Sigmoid colon (tissue), 4 donors: ENCODE results near the gene CHKA.

ENCODE experiments used
- POLR2AphosphoS5 ChIP-seq, 4 donors: sonication (generic); formaldehyde crosslinking; IDR thresholded peaks; one replicate each; pipeline ENCODE4 v1.6.1; 2017; ENCODE audit warnings: antibody characterized with exemption in 4 of 4
- TF ChIP-seq, protein P1 (sequence below), 4 experiments: fragments of 450-650 bp in 3 of 4; fragments of 200-600 bp in 1 of 4; IDR thresholded peaks; one replicate each; pipeline ENCODE4 v1.5.1; 2016 to 2019; ENCODE audit warnings: antibody characterized with exemption in 4 of 4, mild to moderate bottlenecking in 3 of 4, moderate library complexity in 2 of 4

DNA sequence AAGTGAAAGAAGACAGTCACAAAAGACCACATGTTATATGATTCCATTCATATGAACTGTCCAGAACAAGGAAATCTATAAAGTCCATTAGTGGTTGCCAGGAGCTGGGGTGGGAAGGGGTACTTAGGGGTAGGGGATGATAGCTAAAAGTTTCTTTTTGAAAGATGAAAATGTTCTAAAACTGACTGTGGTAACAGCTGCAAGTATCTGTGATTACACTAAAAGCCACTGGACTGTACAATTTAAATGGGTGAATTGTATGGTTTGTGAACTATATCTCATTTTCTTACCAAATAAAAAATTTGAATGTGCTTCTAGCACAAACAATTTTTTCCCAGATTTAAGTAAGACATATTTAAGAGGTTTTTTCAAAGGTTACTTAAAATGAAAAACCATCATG is 22.1 kb downstream of the CHKA start:
- TF ChIP-seq POLR2AphosphoS5 (IDR thresholded peaks at IDR 0.05): no peak
- TF ChIP-seq, protein P1, sequence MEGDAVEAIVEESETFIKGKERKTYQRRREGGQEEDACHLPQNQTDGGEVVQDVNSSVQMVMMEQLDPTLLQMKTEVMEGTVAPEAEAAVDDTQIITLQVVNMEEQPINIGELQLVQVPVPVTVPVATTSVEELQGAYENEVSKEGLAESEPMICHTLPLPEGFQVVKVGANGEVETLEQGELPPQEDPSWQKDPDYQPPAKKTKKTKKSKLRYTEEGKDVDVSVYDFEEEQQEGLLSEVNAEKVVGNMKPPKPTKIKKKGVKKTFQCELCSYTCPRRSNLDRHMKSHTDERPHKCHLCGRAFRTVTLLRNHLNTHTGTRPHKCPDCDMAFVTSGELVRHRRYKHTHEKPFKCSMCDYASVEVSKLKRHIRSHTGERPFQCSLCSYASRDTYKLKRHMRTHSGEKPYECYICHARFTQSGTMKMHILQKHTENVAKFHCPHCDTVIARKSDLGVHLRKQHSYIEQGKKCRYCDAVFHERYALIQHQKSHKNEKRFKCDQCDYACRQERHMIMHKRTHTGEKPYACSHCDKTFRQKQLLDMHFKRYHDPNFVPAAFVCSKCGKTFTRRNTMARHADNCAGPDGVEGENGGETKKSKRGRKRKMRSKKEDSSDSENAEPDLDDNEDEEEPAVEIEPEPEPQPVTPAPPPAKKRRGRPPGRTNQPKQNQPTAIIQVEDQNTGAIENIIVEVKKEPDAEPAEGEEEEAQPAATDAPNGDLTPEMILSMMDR (IDR thresholded peaks at IDR 0.05): no peak
